HPDE6-E6E7 (cell line): ENCODE results near the gene ALDH9A1.
"Not testable (repeated sequence)": the region's sequence is repeated elsewhere in the genome, so short reads cannot be mapped to it uniquely, and the experiment has no call there.

ENCODE experiments used
- DNase-seq: peaks from one replicate; pipeline ENCODE4 v3.0.0; 2011; ENCODE audit warnings: missing footprints; ENCODE audit errors: extremely low spot score

ALDH9A1 gene

DNA sequence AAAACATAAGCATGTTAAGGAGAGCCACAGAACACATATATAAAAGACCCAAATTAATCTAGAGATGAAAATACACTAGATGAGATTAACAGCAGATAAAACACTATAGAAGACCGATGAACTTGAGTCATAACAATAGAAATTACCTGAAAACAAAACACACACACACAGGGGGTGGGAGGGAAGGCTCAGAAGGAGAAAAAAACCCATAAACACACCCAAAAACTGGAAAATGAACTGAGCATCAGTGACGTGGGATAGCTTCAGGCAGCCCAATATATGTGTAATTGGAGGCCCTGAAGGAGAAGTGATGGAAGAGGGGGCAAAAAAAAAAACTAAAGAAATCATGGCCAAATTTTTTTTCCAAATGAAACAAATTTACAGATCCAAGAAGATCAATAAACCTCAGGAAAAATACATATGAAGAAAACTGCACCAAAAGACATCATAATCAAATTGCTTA, 11.4 kb downstream of the ALDH9A1 start:
- no peak for DNase-seq

DNA sequence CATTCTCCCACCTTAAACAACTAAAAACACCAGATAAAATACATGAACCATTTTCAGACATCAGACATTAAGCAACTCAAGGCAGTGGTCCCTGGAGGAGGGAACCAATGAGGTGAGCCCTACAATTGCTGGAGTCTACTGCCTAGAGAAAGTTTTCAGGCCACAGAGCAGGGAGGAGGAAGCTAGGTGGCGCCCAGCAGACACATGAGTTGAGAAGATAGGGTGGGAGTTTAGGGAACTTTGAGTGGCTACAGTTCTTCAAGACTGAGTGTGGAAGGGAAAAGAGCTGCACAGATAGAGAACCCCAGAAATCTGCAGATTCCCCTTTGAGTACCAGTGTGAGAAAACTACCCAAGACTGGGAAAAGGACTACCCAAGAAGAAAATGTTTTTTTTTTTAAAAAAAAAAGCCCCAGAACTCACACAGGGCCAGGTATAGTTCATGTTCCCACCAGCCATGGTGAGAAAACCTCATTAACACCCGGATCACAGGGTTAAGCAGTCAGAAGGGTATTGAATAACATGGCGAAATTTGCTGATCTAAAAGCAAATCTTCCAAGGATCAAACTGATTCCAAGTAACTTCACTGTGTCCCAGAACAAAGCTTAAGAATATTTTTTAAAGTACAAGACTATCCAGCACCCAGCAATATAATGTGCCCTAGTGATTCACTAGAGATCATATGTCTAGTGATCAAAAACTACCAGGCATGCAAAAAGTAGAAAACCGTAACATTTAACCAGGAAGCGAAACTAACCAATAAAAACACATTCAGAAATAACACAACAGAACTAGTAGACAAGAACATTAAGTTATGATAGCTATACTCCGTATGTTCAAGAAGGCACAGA, 12.0 kb downstream of the ALDH9A1 start:
- no peak for DNase-seq

DNA sequence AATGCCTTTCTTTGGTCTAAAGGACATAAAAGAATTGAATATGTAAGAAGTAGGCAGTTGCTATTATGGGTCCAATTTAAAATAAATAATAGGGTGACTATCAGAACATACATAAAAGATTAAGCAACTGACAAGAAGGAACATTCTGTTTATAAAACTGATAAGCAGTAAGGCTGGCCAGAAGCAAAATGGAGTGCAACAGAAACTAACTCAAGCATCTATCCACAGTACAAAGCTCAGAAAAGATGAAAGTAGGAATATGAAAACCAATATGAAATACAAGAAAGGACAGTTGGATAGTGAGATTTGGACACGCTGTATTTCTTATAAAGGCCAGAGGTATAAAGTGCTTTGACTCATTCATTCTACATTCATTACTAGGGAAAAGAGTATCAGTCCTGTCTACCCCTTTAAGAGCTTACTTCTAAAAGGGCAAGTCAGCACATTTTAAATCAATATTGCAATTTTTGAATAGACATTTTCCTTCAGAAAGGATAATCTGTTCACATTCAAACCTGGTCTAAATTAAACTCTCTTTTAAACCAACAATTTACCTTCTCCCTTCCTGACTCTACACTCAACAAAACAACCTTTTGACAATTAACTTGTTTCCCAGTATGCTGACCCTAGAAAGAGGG, 14.4 kb downstream of the ALDH9A1 start:
- no peak for DNase-seq

DNA sequence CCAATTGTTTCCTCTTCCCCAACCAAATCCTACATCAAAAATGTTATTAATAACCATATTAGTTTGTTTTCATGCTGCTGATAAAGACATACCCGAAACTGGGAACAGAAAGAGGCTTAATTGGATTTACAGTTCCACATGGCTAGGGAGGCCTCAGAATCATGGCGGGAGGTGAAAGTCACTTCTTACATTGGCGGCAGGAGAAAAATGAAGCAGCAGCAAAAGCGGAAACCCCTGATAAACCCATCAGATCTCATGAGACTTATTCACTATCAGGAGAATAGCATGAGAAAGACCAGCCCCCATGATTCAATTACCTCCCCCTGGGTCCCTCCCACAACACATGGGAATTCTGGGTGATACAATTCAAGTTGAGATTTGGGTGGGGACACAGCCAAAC, 17.6 kb downstream of the ALDH9A1 start:
- DNase-seq: not testable (repeated sequence)

- no peak for DNase-seq
These were observed 18.1 kb downstream of the ALDH9A1 start for GRCh38 chr1:165680303-165680702.

DNA sequence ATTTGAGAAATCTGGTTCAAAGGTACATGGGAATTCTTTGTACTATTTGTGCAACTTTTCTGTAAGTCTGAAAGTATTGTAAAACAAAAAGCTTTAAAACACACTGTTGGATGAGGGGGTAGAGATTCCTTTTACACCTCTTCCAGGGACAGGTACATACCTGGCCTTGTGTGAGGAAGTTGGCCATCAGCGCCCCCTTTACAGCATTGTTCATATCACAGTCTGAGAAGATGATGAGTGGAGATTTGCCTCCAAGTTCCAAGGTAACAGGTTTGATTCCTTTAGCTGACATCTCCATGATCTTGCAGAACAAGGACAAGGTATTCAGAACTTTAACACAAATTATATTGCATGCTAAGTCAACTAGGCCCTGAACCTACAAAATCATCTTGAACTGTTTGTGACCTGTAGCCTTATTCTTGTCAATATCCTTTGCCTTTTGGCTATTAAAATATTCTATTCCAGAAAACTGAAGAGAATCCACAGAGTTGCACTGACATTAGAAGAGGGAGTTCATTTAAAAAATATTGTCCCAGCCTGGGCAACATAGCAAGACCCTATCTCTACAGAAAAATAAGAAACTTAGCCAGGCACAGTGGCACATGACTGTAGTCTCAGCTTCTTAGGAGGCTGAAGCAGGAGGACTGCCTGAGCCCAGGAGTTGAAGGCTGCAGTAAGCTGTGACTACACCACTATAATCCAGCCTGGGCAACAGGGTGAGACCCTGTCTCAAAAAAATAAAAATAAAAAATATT, 18.9 kb downstream of the ALDH9A1 start:
- DNase-seq: no peak

GRCh38 chr1:165678509-165678908, 19.9 kb downstream of the ALDH9A1 start:
- no peak for DNase-seq

DNA sequence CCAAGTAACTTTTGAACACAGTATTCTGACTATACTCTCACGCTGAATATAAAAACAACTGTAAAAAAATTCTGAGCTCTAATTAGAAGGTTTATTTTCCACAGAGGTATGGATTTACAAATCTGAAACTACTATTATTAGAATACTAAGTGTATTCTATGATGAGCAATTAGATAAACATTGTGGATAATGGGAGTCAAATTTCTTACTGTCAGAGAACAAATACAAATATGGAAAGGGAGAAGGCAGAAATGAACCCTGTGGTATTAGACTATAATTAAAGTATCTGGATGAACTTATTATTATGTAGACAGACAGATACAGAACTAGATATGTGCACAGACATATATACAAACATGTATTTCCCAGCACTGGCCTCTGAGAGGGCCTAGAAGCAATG, 22.6 kb downstream of the ALDH9A1 start:
- DNase-seq: no peak

- no peak for DNase-seq
These were observed 23.8 kb downstream of the ALDH9A1 start for GRCh38 chr1:165674599-165674998.

- no peak for DNase-seq
These were observed 26.8 kb downstream of the ALDH9A1 start for GRCh38 chr1:165671526-165671925.

DNA sequence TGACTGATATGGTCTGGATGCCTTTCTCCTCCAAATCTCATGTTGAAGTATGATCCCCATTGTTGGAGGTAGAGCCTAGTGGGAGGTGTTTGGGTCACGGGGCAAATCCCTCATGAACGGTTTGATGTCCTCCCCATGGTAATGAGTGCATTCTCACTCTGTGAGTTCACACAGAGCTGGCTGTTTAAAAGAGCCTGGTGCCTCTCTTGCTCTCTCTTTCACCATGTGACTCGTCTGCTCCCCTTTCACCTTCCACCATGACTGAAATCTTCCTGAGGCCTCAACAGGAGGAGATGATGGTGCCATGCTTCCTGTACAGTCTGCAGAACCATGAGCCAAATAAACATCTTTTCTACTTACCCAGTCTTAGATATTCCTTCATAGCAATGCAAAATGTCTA, 30.2 kb downstream of the ALDH9A1 start:
- no peak for DNase-seq

GRCh38 chr1:165666152-165666825, 32.1 kb downstream of the ALDH9A1 start:
- DNase-seq: no peak

GRCh38 chr1:165662186-165662585, 36.2 kb downstream of the ALDH9A1 start:
- no peak for DNase-seq

DNA sequence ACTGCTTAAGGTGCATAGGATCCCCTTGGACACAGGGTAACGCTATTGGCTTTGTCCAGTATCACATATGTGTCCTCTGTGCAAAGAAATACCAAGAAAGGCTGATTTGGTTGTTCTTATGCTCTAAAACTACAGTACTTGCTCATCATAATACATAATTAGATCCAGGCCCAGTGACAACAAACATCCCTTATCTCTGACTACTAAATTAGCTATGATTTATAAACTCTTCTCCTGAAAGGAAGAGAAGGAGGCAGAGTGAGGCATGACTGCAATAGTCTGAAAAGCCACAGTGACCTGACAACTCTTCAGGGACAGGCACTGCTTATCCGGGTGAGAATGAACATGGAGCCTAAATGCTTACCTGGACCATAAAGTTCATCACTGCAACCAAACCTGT, 36.7 kb downstream of the ALDH9A1 start:
- DNase-seq: no peak

DNA sequence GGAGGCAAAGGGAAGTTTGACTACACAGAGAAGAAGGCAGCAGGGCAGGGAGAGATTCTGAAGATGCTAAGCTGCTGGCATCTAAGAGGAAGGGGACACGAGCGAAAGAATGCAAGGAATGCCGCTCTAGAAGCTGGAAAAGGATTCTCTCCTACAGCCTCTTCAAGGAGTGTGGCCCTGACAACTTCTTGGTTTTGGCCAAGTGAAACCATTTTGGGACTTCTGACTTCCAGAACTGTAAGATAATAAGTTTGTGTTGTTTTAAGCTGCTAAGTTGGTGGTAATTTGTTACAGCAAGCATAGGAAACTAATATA, 38.8 kb downstream of the ALDH9A1 start:
- DNase-seq: no peak

DNA sequence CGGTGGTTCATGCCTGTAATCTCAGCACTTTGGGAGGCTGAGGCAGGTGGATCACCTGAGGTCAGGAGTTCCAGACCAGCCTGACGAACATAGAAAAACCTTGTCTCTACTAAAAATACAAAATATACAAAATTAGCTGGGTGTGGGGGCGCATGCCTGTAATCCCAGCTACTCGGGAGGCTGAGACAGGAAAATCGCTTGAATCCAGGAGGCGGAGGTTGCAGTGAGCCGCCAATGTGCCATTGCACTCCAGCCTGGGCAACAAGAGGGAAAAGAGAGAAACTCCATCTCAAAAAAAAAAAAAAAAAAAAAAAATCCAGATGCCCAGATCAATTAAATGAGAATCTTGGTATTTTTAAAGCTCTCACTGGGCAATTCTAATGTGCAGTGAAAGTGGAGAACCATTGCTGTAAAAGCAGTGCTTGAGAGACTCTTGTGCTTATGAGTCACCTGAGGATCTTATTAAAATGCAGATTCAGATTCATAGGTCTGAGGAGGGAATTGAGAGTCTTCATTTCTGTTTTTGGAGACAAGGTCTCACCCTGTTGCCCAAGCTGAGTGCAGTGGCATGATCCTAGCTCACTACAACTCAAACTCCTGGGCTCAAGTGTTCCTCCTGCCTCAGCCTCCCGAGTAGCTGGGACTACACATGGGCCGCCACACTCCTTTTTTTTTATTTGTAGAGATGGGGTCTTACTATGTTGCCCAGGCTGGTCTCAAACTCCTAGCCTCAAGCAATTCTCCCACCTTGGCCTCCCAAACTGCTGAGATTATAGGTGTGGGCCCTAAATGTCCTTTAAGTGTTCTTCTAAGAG, 39.4 kb downstream of the ALDH9A1 start:
- not testable (repeated sequence) for DNase-seq

GRCh38 chr1:165650981-165651625, 47.3 kb downstream of the ALDH9A1 start:
- no peak for DNase-seq

- DNase-seq: no peak
These were observed 49.3 kb downstream of the ALDH9A1 start for GRCh38 chr1:165648919-165649572.

DNA sequence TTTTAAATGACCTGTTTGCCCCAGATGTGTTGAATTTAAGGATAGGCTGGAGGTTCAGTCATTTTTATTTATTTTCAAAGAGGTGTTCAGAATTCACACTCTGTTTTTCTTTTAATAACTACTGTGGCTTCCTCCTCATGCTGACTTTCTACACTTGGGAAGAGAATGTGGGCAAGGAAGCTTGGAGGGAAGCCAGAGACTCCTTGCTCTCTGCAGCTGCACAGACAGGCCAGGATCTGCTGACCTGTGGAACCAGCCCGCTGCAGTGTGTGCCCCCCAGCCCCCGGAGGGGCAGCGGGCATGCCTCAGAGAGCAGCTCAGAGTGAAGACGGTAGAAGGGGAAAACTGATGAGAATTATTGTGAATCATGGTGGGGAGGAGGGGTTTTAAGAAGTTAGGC, 50.4 kb downstream of the ALDH9A1 start:
- no peak for DNase-seq

DNA sequence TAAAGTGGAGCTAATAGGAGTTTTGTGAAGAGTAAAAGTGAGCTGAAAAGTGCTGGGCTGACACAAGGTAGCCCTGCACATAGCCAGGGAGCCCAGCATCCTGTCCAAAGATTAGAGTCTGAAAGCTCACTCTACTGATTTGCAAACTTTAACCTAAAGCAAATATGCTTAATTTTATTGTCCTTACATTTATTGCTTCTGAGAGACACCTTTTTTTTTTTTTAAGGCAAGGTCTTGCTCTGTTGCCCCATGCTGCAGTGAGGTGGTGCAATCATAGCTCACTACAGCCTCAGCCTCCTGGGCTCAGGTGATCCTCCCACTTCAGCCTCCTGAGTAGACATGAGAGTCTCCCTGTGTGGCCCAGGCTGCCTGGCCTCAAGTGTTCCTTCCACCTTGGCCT, 50.8 kb downstream of the ALDH9A1 start:
- DNase-seq: no peak
